Left lung (tissue), 10 donors: ENCODE measurements around the gene ARMH3. TPM values are rescaled to one million over a fixed set of nuclear protein-coding genes. Genes with fewer than 3 reads are reported as not detected.
"Not testable (repeated sequence)": the region's sequence is repeated elsewhere in the genome, so short reads cannot be mapped to it uniquely, and the experiment has no call there.

Source experiments
- ATAC-seq: fragments of 200-7000 bp; cut with Tn5 transposase; one replicate; pipeline ENCODE4 v1.9.1; 2020; ENCODE audit warnings: moderate library complexity
- DNase-seq, 4 donors: peaks; one replicate each; pipeline ENCODE4 v3.0.0-alpha.2; 2013 to 2020
- H3K27ac ChIP-seq, 2 donors: fragments of 200-600 bp; sonication (generic) in 1 of 2; one replicate each; pipeline versions ENCODE4 v1.5.0 to v1.8.0; 2020 to 2021
- H3K27me3 ChIP-seq, 2 donors: fragments of 200-600 bp; sonication (generic) in 1 of 2; one replicate each; pipeline versions ENCODE4 v1.5.0 to v1.8.0; 2020 to 2021
- H3K36me3 ChIP-seq, 2 donors: fragments of 200-600 bp; sonication (generic) in 1 of 2; one replicate each; pipeline versions ENCODE4 v1.5.0 to v1.8.0; 2020 to 2021
- H3K4me1 ChIP-seq, 2 donors: fragments of 200-600 bp; one replicate each; pipeline ENCODE4 v1.8.0; 2021
- H3K4me3 ChIP-seq, 2 donors: fragments of 200-600 bp; sonication (generic) in 1 of 2; one replicate each; pipeline versions ENCODE4 v1.5.0 to v1.8.0; 2020 to 2021; ENCODE audit warnings: mild to moderate bottlenecking in 1 of 2
- H3K9me3 ChIP-seq, 2 donors: fragments of 200-600 bp; sonication (generic) in 1 of 2; one replicate each; pipeline versions ENCODE4 v1.5.0 to v1.8.0; 2020 to 2021
- CTCF ChIP-seq, 2 donors: fragments of 200-600 bp; sonication (generic) in 1 of 2; IDR thresholded peaks; one replicate each; pipeline versions ENCODE4 v1.5.0 to v1.8.0; 2021; ENCODE audit warnings: antibody characterized with exemption in 2 of 2
- intact Hi-C, 2 donors: fragments of 100-400 bp; cut with DNase I; formaldehyde crosslinking; loops; one replicate each; pipeline versions ENCODE4 v1.11.2 to v1.14.2; 2022
- polyA plus RNA-seq, 6 donors: library from polyadenylated mRNA; unstranded; fragments of 120-200 nt; gene quantifications; one replicate each; pipeline ENCODE4 v1.2.1, GENCODE V29; 2013; ENCODE audit not compliant: insufficient read length in 6 of 6
- total RNA-seq, 2 donors: library from RNA; stranded (reverse); fragmentation: NEBNext Ultra II Directional; extraction: Animal tissue kit (Norgen Biotek cat#: 25700); gene quantifications; one replicate each; pipeline ENCODE4 v1.2.1, GENCODE V29; 2021
- donor health status: DM: no; HTN: yes; CAD: no.
- donor health status: DM: no; HTN: no; CAD: no.

ARMH3 gene
- total and polyA plus RNA-seq, 8 donors, result 19.4 to 26.2 (median 23.4) TPM

GRCh38 chr10:101993651-101994200 lies 62.2 kb downstream of the ARMH3 start:
- TF ChIP-seq CTCF (IDR thresholded peaks at IDR 0.05), result no peak
- Histone ChIP-seq H3K9me3 (no peaks in the 10 kb centered on the region), H3K27me3 (no peaks in the 10 kb centered on the region), H3K27ac (no peak overlapping the region), H3K36me3 (peaks cover 9 to 86% of the 10 kb centered on the region in 2 donors), H3K4me1 (peaks cover 2 to 11% of the 10 kb centered on the region in 2 donors), H3K4me3 (no peak overlapping the region)
- ATAC-seq (no peak), DNase-seq (no peak)
- intact Hi-C loops, result no loop called here

- Histone ChIP-seq H3K4me1 (peaks cover 2 to 11% of the 10 kb centered on the region in 2 donors), H3K9me3 (no peaks in the 10 kb centered on the region), H3K27ac (no peak overlapping the region), H3K27me3 (no peaks in the 10 kb centered on the region), H3K4me3 (no peak overlapping the region), H3K36me3 (peaks cover 9 to 86% of the 10 kb centered on the region in 2 donors)
- intact Hi-C loops, result no loop called here
- no peak for DNase-seq
- ATAC-seq, result no peak
- no peak for TF ChIP-seq CTCF (IDR thresholded peaks at IDR 0.05)
Observed at GRCh38 chr10:101993221-101993620, 62.8 kb downstream of the ARMH3 start.

GRCh38 chr10:101987136-101987535 lies 68.8 kb downstream of the ARMH3 start:
- no peak for TF ChIP-seq CTCF (IDR thresholded peaks at IDR 0.05)
- H3K36me3 ChIP-seq, result peaks cover 10 to 75% of the 10 kb centered on the region in 2 donors

GRCh38 chr10:101986624-101986971 lies 69.4 kb downstream of the ARMH3 start:
- ATAC-seq, result peak; percentile 81
- Histone ChIP-seq H3K36me3 (peaks cover 5 to 75% of the 10 kb centered on the region in 2 donors), H3K27ac (peak overlapping the region in 1 of 2 donors; percentile 83), H3K27me3 (no peaks in the 10 kb centered on the region), H3K4me1 (peaks cover 0 to 22% of the 10 kb centered on the region in 2 donors), H3K4me3 (no peak overlapping the region), H3K9me3 (no peaks in the 10 kb centered on the region)
- DNase-seq, result peak in 2 of 4 donors; percentile 54 to 62
- intact Hi-C loops, result no loop called here
- no peak for TF ChIP-seq CTCF (IDR thresholded peaks at IDR 0.05)

More at GRCh38 chr10:101987136-101987535, 68.8 kb downstream of the ARMH3 start:
- H3K4me3 ChIP-seq, result no peak overlapping the region
- no peaks in the 10 kb centered on the region for H3K9me3 ChIP-seq
- no peaks in the 10 kb centered on the region for H3K27me3 ChIP-seq
- peak overlapping the region in 1 of 2 donors; percentile 83 for H3K27ac ChIP-seq
- intact Hi-C loops, result no loop called here
- peaks cover 0 to 22% of the 10 kb centered on the region in 2 donors for H3K4me1 ChIP-seq
- peak; percentile 15 for ATAC-seq
- no peak for DNase-seq

- H3K4me3 ChIP-seq, intact Hi-C loops, H3K27ac ChIP-seq, H3K27me3 ChIP-seq, H3K9me3 ChIP-seq, H3K4me1 ChIP-seq, DNase-seq, ATAC-seq: not testable (repeated sequence)
- peaks cover 0 to 38% of the 10 kb centered on the region in 2 donors for H3K36me3 ChIP-seq
Observed at GRCh38 chr10:101980677-101981076, 75.3 kb downstream of the ARMH3 start.
